DND-41 (cell line): ENCODE measurements around the gene WDR18.

Experiments used
- ATAC-seq: fragments of 200-7000 bp; cut with Tn5 transposase; 3 replicates; pipeline ENCODE4 v1.9.1; 2021; ENCODE audit warnings: low read depth; ENCODE audit not compliant: insufficient read depth
- DNase-seq: peaks from one replicate; pipeline ENCODE4 v3.0.0-alpha.2; 2020
- H2AFZ ChIP-seq: 2 replicates; pipeline ENCODE4 v1.6.0; 2012; ENCODE audit warnings: low read depth, low read length
- H3K27ac ChIP-seq: 2 replicates; pipeline ENCODE4 v1.5.1; 2012; ENCODE audit warnings: low read length, inconsistent platforms
- H3K27me3 ChIP-seq: fragments of 200-600 bp; sonication (generic); 2 replicates; pipeline ENCODE4 v1.6.0; 2012; ENCODE audit warnings: low read length, mild to moderate bottlenecking, inconsistent platforms; ENCODE audit not compliant: insufficient read depth, poor library complexity
- H3K36me3 ChIP-seq: 2 replicates; pipeline ENCODE4 v1.5.1; 2012; ENCODE audit warnings: low read length, inconsistent platforms; ENCODE audit not compliant: insufficient read depth
- H3K4me1 ChIP-seq: 2 replicates; pipeline ENCODE4 v1.5.1; 2012; ENCODE audit warnings: mild to moderate bottlenecking, low read length; ENCODE audit not compliant: insufficient read depth
- H3K4me2 ChIP-seq: 2 replicates; pipeline ENCODE4 v1.6.0; 2012; ENCODE audit warnings: mild to moderate bottlenecking, moderate library complexity, low read length, inconsistent platforms; ENCODE audit not compliant: insufficient read depth
- H3K4me3 ChIP-seq, 2 experiments: fragments of 200-600 bp in 1 of 2; shearing (Covaris generic) in 1 of 2; 2 replicates each; pipeline ENCODE4 v1.5.1; 2012 to 2016; ENCODE audit warnings: inconsistent platforms in 2 of 2, low read length in 2 of 2, mild to moderate bottlenecking in 2 of 2, low read depth in 1 of 2, moderate library complexity in 1 of 2
- H3K79me2 ChIP-seq: 2 replicates; pipeline ENCODE4 v1.6.0; 2012; ENCODE audit warnings: low read length, inconsistent platforms; ENCODE audit not compliant: insufficient read depth
- H3K9ac ChIP-seq: 2 replicates; pipeline ENCODE4 v1.6.0; 2012; ENCODE audit warnings: low read depth, mild to moderate bottlenecking, inconsistent platforms, low read length, moderate library complexity
- H3K9me3 ChIP-seq: 2 replicates; pipeline ENCODE4 v1.5.1; 2012; ENCODE audit warnings: low read length, moderate library complexity, mild to moderate bottlenecking, inconsistent platforms; ENCODE audit not compliant: insufficient read depth, severe bottlenecking
- H4K20me1 ChIP-seq: 2 replicates; pipeline ENCODE4 v1.6.0; 2012; ENCODE audit warnings: low read length; ENCODE audit not compliant: insufficient read depth
- CTCF ChIP-seq: IDR thresholded peaks from 2 replicates; pipeline ENCODE4 v1.5.1; 2012; ENCODE audit warnings: borderline replicate concordance, low read length, moderate library complexity, mild to moderate bottlenecking; ENCODE audit not compliant: poor library complexity, severe bottlenecking; ENCODE audit errors: extremely low read depth
- EZH2 ChIP-seq: IDR thresholded peaks from 3 replicates; pipeline ENCODE4 v1.6.1; 2012; ENCODE audit warnings: borderline replicate concordance, low read depth, mild to moderate bottlenecking, moderate library complexity, low read length, inconsistent platforms; ENCODE audit not compliant: severe bottlenecking

WDR18 gene

GRCh38 chr19:964116-964520 lies 20.0 kb upstream of the WDR18 start:
- Histone ChIP-seq H3K27ac (no peak overlapping the region), H3K4me3 (no peak overlapping the region), H3K36me3 (peaks cover 65% of the 10 kb centered on the region), H3K27me3 (no peaks in the 10 kb centered on the region), H3K9me3 (no peaks in the 10 kb centered on the region), H3K9ac (no peak overlapping the region), H4K20me1 (0 out of 2 replicates have a peak, but pooled peaks cover 5% of the 10 kb centered on the region), H3K4me1 (no peaks in the 10 kb centered on the region), H3K79me2 (no peaks in the 10 kb centered on the region; the same call in 1 of the 2 replicates), H2AFZ (no peak overlapping the region), H3K4me2 (no peak overlapping the region)
- ATAC-seq (no peak), DNase-seq (no peak)
- TF ChIP-seq CTCF (no peak), EZH2 (no peak)

- no peak for ATAC-seq
Observed at GRCh38 chr19:964761-965694, 19.1 kb upstream of the WDR18 start.

GRCh38 chr19:966485-967088 lies 17.6 kb upstream of the WDR18 start:
- H3K27ac ChIP-seq, result no peak overlapping the region
- no peak overlapping the region for H3K4me3 ChIP-seq
- H3K4me1 ChIP-seq, result no peaks in the 10 kb centered on the region
- no peak overlapping the region for H3K4me2 ChIP-seq
- no peaks in the 10 kb centered on the region for H3K27me3 ChIP-seq
- H4K20me1 ChIP-seq, result 0 out of 2 replicates have a peak, but pooled peaks cover 2% of the 10 kb centered on the region
- no peak for DNase-seq
- no peak overlapping the region for H2AFZ ChIP-seq
- no peak for TF ChIP-seq CTCF
- TF ChIP-seq EZH2, result no peak
- no peak overlapping the region for H3K9ac ChIP-seq
- H3K79me2 ChIP-seq, result no peaks in the 10 kb centered on the region
- no peak for ATAC-seq
- H3K9me3 ChIP-seq, result peaks cover 10% of the 10 kb centered on the region
- peaks cover 67% of the 10 kb centered on the region for H3K36me3 ChIP-seq

More at GRCh38 chr19:964761-965694, 19.1 kb upstream of the WDR18 start:
- H3K27me3 ChIP-seq, result no peaks in the 10 kb centered on the region
- H3K4me3 ChIP-seq, result no peak overlapping the region
- H3K4me1 ChIP-seq, result no peaks in the 10 kb centered on the region
- no peaks in the 10 kb centered on the region for H3K9me3 ChIP-seq
- H3K79me2 ChIP-seq, result no peaks in the 10 kb centered on the region; the same call in 1 of the 2 replicates
- no peak overlapping the region for H2AFZ ChIP-seq
- H3K36me3 ChIP-seq, result peaks cover 60% of the 10 kb centered on the region
- H3K9ac ChIP-seq, result no peak overlapping the region
- H3K4me2 ChIP-seq, result no peak overlapping the region
- H3K27ac ChIP-seq, result no peak overlapping the region
- 0 out of 2 replicates have a peak, but pooled peaks cover 2% of the 10 kb centered on the region for H4K20me1 ChIP-seq
- TF ChIP-seq CTCF (no peak), EZH2 (no peak)
- DNase-seq, result no peak
